WTC11 (cell line): ENCODE measurements around the gene DLX1.

Experiments used
- ATF3 ChIP-seq: sonication (generic); formaldehyde crosslinking; conservative IDR thresholded peaks from 2 replicates; pipeline ENCODE4 v1.8.1; 2022; ENCODE audit warnings: mild to moderate bottlenecking, missing genetic modification reagents
- CBFB ChIP-seq: sonication (generic); formaldehyde crosslinking; IDR thresholded peaks from 2 replicates; pipeline ENCODE4 v1.8.1; 2022; ENCODE audit warnings: mild to moderate bottlenecking, low read depth, missing genetic modification reagents
- JAZF1 ChIP-seq: fragments of 250-450 bp; sonication (Bioruptor Pico); IDR thresholded peaks from 2 replicates; pipeline ENCODE4 v1.9.0; 2021; ENCODE audit warnings: moderate library complexity, mild to moderate bottlenecking, inconsistent platforms
- JUN ChIP-seq: sonication (generic); formaldehyde crosslinking; IDR thresholded peaks from 2 replicates; pipeline ENCODE4 v1.8.0; 2023; ENCODE audit warnings: mild to moderate bottlenecking, missing genetic modification reagents
- MAX ChIP-seq: sonication (generic); formaldehyde crosslinking; IDR thresholded peaks from 2 replicates; pipeline ENCODE4 v1.8.0; 2022; ENCODE audit warnings: mild to moderate bottlenecking, missing genetic modification reagents
- NFYB ChIP-seq: sonication (generic); formaldehyde crosslinking; conservative IDR thresholded peaks from 2 replicates; pipeline ENCODE4 v1.8.0; 2022; ENCODE audit warnings: low read depth, missing genetic modification reagents
- PRDM15 ChIP-seq: sonication (generic); formaldehyde crosslinking; IDR thresholded peaks from 2 replicates; pipeline ENCODE4 v1.8.0; 2022; ENCODE audit warnings: missing genetic modification reagents
- TEAD4 ChIP-seq: sonication (generic); formaldehyde crosslinking; IDR thresholded peaks from 2 replicates; pipeline ENCODE4 v1.8.0; 2022; ENCODE audit warnings: mild to moderate bottlenecking, missing genetic modification reagents
- ZNF396 ChIP-seq: fragments of 250-450 bp; sonication (Bioruptor Pico); IDR thresholded peaks from 2 replicates; pipeline ENCODE4 v1.8.0; 2021; ENCODE audit warnings: mild to moderate bottlenecking, moderate library complexity, borderline replicate concordance
- TF ChIP-seq, protein P1 (sequence below): sonication (generic); formaldehyde crosslinking; IDR thresholded peaks from 2 replicates; pipeline ENCODE4 v1.8.1; 2023; ENCODE audit warnings: mild to moderate bottlenecking, missing genetic modification reagents
- TF ChIP-seq, protein P2 (sequence below): fragments of 200-600 bp; IDR thresholded peaks from 2 replicates; pipeline ENCODE4 v1.8.0; 2022; ENCODE audit warnings: antibody characterized with exemption
- TF ChIP-seq, protein P3 (sequence below): sonication (generic); formaldehyde crosslinking; IDR thresholded peaks from 2 replicates; pipeline ENCODE4 v1.8.1; 2023; ENCODE audit warnings: mild to moderate bottlenecking, missing genetic modification reagents

GRCh38 chr2:172095146-172095904 is 10.0 kb downstream of the DLX1 start:
- TF ChIP-seq, protein P1, sequence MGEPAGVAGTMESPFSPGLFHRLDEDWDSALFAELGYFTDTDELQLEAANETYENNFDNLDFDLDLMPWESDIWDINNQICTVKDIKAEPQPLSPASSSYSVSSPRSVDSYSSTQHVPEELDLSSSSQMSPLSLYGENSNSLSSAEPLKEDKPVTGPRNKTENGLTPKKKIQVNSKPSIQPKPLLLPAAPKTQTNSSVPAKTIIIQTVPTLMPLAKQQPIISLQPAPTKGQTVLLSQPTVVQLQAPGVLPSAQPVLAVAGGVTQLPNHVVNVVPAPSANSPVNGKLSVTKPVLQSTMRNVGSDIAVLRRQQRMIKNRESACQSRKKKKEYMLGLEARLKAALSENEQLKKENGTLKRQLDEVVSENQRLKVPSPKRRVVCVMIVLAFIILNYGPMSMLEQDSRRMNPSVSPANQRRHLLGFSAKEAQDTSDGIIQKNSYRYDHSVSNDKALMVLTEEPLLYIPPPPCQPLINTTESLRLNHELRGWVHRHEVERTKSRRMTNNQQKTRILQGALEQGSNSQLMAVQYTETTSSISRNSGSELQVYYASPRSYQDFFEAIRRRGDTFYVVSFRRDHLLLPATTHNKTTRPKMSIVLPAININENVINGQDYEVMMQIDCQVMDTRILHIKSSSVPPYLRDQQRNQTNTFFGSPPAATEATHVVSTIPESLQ, result no peak
- TF ChIP-seq, protein P2, sequence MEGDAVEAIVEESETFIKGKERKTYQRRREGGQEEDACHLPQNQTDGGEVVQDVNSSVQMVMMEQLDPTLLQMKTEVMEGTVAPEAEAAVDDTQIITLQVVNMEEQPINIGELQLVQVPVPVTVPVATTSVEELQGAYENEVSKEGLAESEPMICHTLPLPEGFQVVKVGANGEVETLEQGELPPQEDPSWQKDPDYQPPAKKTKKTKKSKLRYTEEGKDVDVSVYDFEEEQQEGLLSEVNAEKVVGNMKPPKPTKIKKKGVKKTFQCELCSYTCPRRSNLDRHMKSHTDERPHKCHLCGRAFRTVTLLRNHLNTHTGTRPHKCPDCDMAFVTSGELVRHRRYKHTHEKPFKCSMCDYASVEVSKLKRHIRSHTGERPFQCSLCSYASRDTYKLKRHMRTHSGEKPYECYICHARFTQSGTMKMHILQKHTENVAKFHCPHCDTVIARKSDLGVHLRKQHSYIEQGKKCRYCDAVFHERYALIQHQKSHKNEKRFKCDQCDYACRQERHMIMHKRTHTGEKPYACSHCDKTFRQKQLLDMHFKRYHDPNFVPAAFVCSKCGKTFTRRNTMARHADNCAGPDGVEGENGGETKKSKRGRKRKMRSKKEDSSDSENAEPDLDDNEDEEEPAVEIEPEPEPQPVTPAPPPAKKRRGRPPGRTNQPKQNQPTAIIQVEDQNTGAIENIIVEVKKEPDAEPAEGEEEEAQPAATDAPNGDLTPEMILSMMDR, result no peak
- TF ChIP-seq NFYB (CRISPR knock-in tag) (no peak), ATF3 (CRISPR knock-in tag) (no peak), TEAD4 (CRISPR knock-in tag) (no peak), ZNF396 (CRISPR knock-in tag) (no peak), MAX (CRISPR knock-in tag) (no peak), PRDM15 (no peak; the same call in none of the 2 replicates), JAZF1 (CRISPR knock-in tag) (no peak), CBFB (no peak), JUN (no peak)
- TF ChIP-seq, protein P3, sequence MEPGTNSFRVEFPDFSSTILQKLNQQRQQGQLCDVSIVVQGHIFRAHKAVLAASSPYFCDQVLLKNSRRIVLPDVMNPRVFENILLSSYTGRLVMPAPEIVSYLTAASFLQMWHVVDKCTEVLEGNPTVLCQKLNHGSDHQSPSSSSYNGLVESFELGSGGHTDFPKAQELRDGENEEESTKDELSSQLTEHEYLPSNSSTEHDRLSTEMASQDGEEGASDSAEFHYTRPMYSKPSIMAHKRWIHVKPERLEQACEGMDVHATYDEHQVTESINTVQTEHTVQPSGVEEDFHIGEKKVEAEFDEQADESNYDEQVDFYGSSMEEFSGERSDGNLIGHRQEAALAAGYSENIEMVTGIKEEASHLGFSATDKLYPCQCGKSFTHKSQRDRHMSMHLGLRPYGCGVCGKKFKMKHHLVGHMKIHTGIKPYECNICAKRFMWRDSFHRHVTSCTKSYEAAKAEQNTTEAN (CRISPR knock-in tag), result no peak
